GM21737 (cell line): ENCODE results near the gene HIGD1B.

ENCODE experiments used
- ATAC-seq: cut with Tn5 transposase; IDR thresholded peaks from one replicate; pipeline ENCODE4 v1.9.1; 2021; ENCODE audit warnings: mild to moderate bottlenecking, moderate library complexity; ENCODE audit not compliant: unreplicated experiment

Gene HIGD1B

DNA sequence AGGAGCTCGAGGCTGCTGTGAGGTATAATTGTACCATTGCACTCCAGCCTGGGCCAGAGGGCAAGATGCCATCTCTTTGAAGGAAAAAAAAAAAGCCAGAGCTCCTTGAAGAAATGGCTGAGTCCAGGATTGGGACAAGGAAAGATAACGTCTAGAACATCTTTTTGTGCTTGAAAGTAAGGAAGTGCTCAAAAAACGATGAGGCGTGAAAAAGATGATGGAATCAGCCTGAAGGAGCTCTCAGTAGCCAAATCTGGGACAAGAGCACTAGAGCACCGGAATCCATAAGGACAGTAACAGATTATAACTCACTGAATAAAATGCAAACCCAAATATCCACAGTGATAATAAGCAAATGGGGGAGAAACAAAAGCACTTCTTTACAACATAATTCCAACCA, 29.4 kb downstream of the HIGD1B start:
- no peak for ATAC-seq

DNA sequence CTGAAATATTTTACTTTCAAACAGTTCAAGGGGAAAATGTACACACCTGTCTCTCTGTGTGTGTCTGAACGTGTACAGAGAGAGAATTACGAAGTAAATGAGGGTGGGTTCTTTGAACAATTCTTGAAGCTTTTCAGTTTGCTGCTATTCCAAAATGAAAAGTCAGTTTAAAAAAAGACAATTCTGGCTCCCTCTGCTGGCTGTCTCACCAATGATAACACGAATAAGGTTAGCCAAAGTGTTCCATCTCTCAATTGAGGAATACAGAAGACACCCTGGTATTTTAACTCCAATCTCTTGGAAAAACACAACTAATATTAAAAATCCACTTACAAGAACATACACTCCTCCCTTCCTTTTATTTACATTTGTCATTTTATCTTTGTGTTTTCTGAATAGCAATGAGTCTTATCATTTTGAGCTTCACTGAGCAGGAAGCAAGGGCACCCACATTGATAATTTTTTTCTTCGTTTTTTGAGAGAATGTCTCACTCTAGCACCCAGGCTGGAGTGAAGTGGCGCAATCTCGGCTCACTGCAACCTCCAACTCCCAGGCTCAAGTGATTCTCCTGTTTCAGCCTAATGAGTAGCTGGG, 31.0 kb downstream of the HIGD1B start:
- no peak for ATAC-seq

DNA sequence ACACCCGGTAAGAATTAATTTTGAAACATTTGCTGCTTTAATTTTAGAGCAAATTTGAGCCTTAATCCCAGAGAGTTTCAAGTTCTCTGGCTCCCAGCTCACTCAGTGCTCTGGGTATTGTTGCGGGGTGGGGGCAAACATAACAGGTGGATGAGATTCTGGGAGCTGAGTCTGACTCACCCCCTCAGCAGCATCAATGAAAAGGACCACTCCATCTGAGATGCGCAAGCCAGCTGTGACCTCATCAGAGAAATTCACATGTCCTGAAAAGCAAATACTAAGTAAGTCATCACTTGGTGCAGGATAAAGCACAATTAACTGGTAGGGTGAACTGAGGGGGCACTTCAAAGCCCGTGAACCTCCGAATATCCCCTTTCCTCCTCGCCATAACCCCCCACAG, 31.7 kb downstream of the HIGD1B start:
- ATAC-seq: no peak

DNA sequence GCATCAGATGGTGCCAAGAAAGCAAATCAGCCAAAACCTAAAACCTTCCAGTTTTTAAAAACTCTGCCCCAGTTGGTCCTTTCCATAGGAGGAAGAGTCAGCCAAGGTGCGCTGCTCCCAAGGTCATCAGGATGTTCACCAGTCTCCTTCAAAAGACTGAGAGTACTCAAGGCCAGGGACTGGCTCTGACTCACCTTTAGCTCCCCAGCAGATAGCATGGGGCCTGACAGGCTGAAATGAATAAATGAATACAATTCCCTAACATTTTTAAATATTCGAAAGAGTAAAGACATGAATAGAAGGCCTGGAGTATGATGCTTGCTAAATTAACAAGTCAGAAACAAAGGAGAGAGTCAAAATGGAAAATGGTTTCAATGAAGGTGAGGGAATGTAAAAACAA, 32.4 kb downstream of the HIGD1B start:
- no peak for ATAC-seq

DNA sequence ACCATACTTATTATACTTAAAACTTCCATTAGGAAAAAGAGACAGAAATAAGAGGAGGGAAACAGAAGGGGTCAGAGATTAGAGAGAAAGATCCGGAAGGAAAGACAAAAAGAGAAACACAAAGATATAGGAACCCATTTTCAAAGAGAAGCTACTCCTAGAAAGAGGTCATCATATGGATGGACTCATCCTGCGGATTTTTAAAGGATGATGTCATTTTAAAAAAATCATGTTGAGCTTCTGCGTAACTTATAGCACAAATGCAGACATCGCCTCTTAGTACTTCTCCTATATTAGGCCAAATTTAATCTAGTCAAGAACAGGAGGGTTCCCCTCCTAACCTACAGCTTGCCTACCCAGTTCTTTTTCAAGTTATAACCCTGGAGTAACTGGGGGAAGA, 33.5 kb downstream of the HIGD1B start:
- ATAC-seq: no peak

DNA sequence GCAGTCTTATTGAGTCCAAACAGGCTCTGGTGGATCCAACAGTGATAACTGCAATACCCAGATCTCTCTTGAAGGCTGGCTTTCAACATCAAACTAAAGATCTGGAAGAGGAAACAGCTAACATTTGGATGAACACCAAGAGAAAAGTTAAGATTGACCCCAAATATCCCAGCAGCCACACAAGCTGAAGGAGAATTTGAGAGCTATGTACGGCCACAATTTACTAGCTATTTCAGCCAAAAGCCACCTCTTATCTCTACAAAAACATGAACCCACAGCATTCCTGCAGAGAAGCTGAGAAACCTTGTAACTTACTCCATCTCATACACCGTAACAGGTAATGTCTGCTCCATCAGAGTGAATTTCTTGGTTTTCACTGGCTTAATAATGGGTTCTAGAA, 37.3 kb downstream of the HIGD1B start:
- no peak for ATAC-seq

DNA sequence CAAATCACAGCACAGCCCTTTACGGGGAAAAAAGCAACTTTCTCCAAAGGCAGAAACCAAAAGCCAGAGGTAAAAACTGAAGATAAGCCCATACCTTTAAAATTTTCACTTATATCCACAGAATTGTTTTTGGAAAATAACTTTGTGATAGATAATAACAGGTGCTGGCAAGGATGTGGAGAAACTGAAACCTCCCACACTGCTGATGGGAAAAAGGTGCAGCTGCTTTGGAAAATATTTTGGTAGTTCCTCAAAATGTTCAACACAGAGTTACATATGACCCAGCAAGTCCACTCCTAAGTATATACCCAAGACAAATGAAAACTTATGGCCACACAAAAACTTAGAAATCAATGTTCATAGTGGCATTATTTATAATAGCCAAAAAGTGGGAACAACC, 39.3 kb downstream of the HIGD1B start:
- no peak for ATAC-seq

DNA sequence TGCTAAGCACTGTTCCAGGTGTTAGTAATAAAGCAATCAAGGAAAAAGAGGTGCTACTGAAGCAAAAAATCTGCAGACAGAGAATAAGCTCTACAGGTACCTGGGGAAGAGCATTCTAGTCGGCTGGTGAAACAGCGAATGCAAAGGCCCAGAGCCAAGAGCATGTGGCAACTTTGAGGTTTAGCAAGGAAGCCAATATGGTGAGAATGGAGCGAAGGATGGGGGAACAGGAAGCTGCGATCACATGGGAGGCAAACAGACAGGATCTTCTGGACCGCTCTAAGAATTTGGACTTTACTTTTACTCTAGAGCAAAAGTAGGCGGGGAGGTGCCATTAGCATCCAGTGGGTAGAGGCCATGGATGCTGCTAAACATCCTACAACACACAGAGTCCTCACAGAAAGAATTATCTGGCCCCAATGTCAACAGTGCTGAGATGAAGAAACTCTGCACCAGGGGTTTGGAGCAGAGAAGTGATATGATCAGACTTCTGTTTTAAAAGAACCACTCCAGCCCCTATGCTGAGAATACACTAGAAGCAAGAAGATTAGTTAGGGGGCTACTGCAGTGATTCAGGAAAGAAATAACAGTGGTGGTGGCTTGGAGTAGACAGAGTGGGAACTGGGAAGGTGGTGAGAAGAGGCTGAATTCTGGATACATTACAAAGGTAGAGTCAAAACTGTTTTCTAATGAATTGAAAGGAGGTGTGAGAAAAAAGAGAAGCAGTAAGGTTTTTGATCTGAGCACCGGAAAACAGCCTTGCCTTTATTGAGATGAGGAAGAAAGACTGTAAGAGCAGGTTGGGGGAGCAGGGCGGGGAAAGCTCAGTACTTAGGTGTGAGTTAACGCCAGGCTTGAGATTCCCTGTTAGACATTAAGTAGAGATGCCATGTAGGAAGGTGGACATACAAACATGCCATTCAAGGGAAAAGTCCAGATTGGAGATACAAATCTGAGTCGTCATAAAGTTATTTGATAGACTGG, 40.6 kb downstream of the HIGD1B start:
- ATAC-seq: no peak

DNA sequence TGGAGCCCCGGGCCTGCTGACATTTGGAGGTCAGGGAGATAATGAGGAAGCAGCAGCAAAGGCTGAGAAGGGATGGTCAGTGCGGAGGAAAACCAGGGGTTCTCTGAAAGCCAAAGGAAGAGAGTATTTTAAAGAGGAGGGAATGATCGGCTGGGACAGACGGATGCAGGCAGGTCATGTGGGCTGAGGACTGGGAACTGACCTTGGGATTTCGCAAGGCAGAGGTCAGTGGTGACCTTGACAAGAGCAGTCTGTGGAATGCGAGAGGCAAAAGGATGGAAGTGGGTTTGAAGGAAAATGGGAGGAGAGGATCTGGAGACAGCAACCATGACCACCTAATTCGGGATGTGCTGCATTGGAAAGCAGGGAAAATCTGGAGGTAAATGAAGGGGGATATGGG, 41.3 kb downstream of the HIGD1B start:
- no peak for ATAC-seq

DNA sequence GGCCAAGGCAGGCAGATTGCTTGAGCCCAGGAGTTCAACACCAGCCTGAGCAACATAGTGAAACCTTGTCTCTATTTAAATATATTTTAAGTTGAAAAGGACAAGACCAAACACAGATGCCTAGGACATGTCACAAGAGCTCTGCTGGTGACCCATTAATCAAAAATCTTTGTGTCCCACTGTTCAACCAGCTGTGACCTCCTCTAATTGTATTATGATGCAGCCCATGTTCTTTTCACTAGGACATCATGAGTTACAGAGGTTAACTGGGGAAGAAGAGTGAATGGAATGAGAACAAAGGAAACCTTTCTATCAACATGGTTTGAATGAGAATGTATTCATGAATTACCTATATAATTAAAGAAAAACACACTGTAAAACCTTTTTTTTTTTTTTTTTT, 44.6 kb downstream of the HIGD1B start:
- no peak for ATAC-seq

DNA sequence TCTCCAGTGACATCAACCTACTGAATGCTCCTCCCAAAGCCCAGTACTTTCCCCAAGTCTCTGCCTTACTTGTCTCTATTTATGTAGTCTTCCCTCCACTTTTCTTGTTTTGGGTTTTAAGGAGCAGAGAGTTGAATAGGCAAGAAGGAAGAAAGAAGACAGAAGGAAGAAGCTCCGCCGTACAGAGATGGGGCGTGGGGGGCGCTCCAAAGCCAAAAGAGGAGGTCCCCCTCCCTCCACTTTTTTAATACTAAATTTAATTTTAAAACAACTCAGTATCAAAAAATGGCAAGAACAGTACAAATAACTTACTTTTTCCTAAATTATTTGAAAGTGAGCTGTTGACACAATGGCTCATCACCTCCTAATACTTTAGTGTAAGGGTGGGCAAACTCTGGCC, 47.0 kb downstream of the HIGD1B start:
- no peak for ATAC-seq

DNA sequence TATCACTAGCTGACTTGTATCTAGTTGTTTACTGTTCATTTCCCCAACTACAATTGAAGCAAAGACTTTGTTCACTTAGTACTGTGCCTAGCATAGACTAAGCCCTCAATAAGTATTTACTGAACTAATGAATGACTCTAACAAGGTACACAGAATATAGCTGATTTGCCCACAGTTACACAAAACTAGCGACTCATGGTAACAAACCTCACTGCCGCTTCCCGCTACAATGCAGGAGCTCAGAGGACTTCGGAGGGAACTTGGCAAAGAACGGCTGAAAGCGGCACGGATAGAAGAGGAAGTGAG, 51.0 kb downstream of the HIGD1B start:
- no peak for ATAC-seq

DNA sequence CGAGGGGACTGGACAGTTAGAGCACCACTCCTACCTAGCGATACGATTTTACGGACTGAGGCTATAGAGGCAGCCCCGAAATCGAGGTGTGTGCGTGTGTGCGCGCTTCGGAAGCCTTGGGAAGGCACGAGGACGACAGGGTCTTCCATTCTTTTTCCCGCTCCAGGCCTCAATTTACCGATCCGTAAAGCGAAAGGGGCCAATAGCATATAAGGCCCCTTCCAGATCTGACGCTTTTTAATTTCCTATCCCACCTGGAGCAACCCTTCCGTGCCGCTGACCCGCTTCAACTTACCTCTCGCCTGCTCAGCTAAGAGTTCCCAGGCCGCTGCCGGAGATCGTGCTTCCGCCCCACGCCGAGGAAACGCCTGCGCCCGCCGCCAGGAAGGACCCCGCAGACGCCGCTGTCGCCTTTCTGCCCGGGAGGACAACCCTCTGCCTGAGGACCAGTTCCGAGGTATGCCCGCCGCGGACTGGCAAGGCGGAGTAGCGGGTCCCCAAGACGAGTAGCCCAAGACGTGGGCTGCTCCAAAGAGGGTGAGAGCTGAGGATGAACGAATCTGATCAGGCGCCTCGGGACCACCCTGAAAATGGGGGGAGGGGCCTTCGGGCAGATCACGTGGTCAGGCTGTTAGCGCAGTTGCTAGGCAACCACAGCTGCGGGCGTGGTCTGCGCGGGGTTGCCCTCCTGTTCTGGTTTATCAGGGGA, 51.5 kb downstream of the HIGD1B start, which contains the start of gene EFTUD2:
Gene EFTUD2 (minus strand): TSS at position 372 of the 709 bp plus-strand sequence. CDS start 4,924 bp downstream, outside the sequence.
- ATAC-seq: peak; percentile 69
